H9 (cell line): ENCODE measurements around the gene RGS14. TPM values are rescaled to one million over a fixed set of nuclear protein-coding genes. Genes with fewer than 3 reads are reported as not detected.

Source experiments
- DNase-seq: peaks from one replicate; pipeline ENCODE4 v3.0.0-alpha.2; 2017
- H2AFZ ChIP-seq: one replicate; pipeline ENCODE4 v1.6.1; 2013; ENCODE audit warnings: mild to moderate bottlenecking, low read length, control low read depth, moderate library complexity
- H2AK5ac ChIP-seq: 2 replicates; pipeline ENCODE4 v1.6.1; 2013; ENCODE audit warnings: low read length, control low read depth, mixed read lengths; ENCODE audit not compliant: insufficient read length
- H2BK120ac ChIP-seq: one replicate; pipeline ENCODE4 v1.6.1; 2013; ENCODE audit warnings: low read depth, mild to moderate bottlenecking, low read length, control low read depth, inconsistent platforms; ENCODE audit not compliant: poor library complexity, severe bottlenecking
- H2BK12ac ChIP-seq: 2 replicates; pipeline ENCODE4 v1.6.1; 2013; ENCODE audit warnings: low read length, control low read depth, mixed read lengths, low read depth; ENCODE audit not compliant: insufficient read length
- H2BK15ac ChIP-seq: 2 replicates; pipeline ENCODE4 v1.6.1; 2013; ENCODE audit warnings: low read depth, low read length, control low read depth
- H2BK20ac ChIP-seq: one replicate; pipeline ENCODE4 v1.6.1; 2013; ENCODE audit warnings: low read depth, mild to moderate bottlenecking, low read length, control low read depth, inconsistent platforms; ENCODE audit not compliant: poor library complexity, severe bottlenecking
- H2BK5ac ChIP-seq: 2 replicates; pipeline ENCODE4 v1.6.1; 2013; ENCODE audit warnings: low read length, control low read depth, mixed read lengths; ENCODE audit not compliant: insufficient read length
- H3K14ac ChIP-seq: 2 replicates; pipeline ENCODE4 v1.6.1; 2013; ENCODE audit warnings: low read length, control low read depth; ENCODE audit not compliant: insufficient read depth
- H3K18ac ChIP-seq: 2 replicates; pipeline ENCODE4 v1.6.1; 2013; ENCODE audit warnings: low read depth, mild to moderate bottlenecking, mixed read lengths, low read length, control low read depth; ENCODE audit not compliant: insufficient read length
- H3K23ac ChIP-seq: 2 replicates; pipeline ENCODE4 v1.6.1; 2013; ENCODE audit warnings: low read length, control low read depth, mixed read lengths, low read depth; ENCODE audit not compliant: insufficient read length
- H3K23me2 ChIP-seq: 2 replicates; pipeline ENCODE4 v1.6.1; 2013; ENCODE audit warnings: low read depth, mild to moderate bottlenecking, mixed read lengths, low read length, control low read depth; ENCODE audit not compliant: insufficient read length, poor library complexity, severe bottlenecking
- H3K27ac ChIP-seq: 2 replicates; pipeline ENCODE4 v1.5.1; 2013; ENCODE audit warnings: low read length, control low read depth, mixed read lengths, low read depth; ENCODE audit not compliant: insufficient read length
- H3K27me3 ChIP-seq: 2 replicates; pipeline ENCODE4 v1.6.1; 2013; ENCODE audit warnings: low read length, control low read depth, inconsistent platforms; ENCODE audit not compliant: insufficient read depth
- H3K4ac ChIP-seq: 2 replicates; pipeline ENCODE4 v1.6.1; 2013; ENCODE audit warnings: low read depth, mild to moderate bottlenecking, control low read depth, inconsistent platforms, low read length, moderate library complexity
- H3K4me1 ChIP-seq: 2 replicates; pipeline ENCODE4 v1.6.1; 2013; ENCODE audit warnings: low read length, control low read depth, inconsistent platforms; ENCODE audit not compliant: insufficient read depth
- H3K4me2 ChIP-seq: 2 replicates; pipeline ENCODE4 v1.6.1; 2013; ENCODE audit warnings: low read length, control low read depth, mixed read lengths; ENCODE audit not compliant: insufficient read length, insufficient read depth
- H3K56ac ChIP-seq: 2 replicates; pipeline ENCODE4 v1.6.1; 2013; ENCODE audit warnings: low read depth, mild to moderate bottlenecking, mixed read lengths, low read length, control low read depth; ENCODE audit not compliant: insufficient read length
- H3K79me1 ChIP-seq: 2 replicates; pipeline ENCODE4 v1.6.1; 2013; ENCODE audit warnings: low read depth, mild to moderate bottlenecking, moderate library complexity, low read length, control low read depth, inconsistent platforms; ENCODE audit not compliant: insufficient read depth, poor library complexity, severe bottlenecking
- H3K79me2 ChIP-seq: 2 replicates; pipeline ENCODE4 v1.6.1; 2013; ENCODE audit warnings: low read length, control low read depth, inconsistent platforms; ENCODE audit not compliant: insufficient read depth
- H3K9ac ChIP-seq: 2 replicates; pipeline ENCODE4 v1.6.1; 2013; ENCODE audit warnings: low read length, control low read depth, mixed read lengths; ENCODE audit not compliant: insufficient read length; ENCODE audit errors: extremely low read depth
- H3K9me3 ChIP-seq: one replicate; pipeline ENCODE4 v1.6.1; 2013; ENCODE audit warnings: low read depth, low read length, inconsistent platforms; ENCODE audit not compliant: control insufficient read depth
- H3T11ph ChIP-seq: one replicate; pipeline ENCODE4 v1.6.1; 2013; ENCODE audit warnings: mild to moderate bottlenecking, low read length, control low read depth, inconsistent platforms
- H4K20me1 ChIP-seq: one replicate; pipeline ENCODE4 v1.6.1; 2013; ENCODE audit not compliant: control insufficient read depth, insufficient read length, insufficient read depth
- H4K5ac ChIP-seq: 2 replicates; pipeline ENCODE4 v1.6.1; 2013; ENCODE audit warnings: low read depth, mild to moderate bottlenecking, mixed read lengths, low read length, control low read depth; ENCODE audit not compliant: insufficient read length
- H4K8ac ChIP-seq: replicated peaks from 2 replicates; pipeline ENCODE4 v1.6.1; 2013; ENCODE audit warnings: low read length, control low read depth, mixed read lengths, low read depth; ENCODE audit not compliant: insufficient read length
- H4K91ac ChIP-seq: 2 replicates; pipeline ENCODE4 v1.6.1; 2013; ENCODE audit warnings: low read depth, mild to moderate bottlenecking, moderate library complexity, mixed read lengths, low read length, control low read depth; ENCODE audit not compliant: insufficient read length
- H3K27ac Mint-ChIP-seq, 3 experiments: 2 replicates in 2 of 3; 3 replicates in 1 of 3; pipeline ENCODE4 v1.8.0; 2020 to 2021; ENCODE audit warnings: mixed read lengths in 3 of 3, mild to moderate bottlenecking in 1 of 3, moderate library complexity in 1 of 3
- H3K27me3 Mint-ChIP-seq: 2 replicates; pipeline ENCODE4 v1.8.0; 2021; ENCODE audit warnings: low read depth, mild to moderate bottlenecking, moderate library complexity, mixed read lengths
- H3K36me3 Mint-ChIP-seq, 3 experiments: 2 replicates in 2 of 3; 3 replicates in 1 of 3; pipeline ENCODE4 v1.8.0; 2020 to 2021; ENCODE audit warnings: low read depth in 3 of 3, mixed read lengths in 3 of 3; ENCODE audit not compliant: insufficient read depth in 1 of 3
- H3K4me1 Mint-ChIP-seq, 2 experiments: 2 replicates each; pipeline ENCODE4 v1.8.0; 2020; ENCODE audit warnings: mixed read lengths in 2 of 2
- H3K4me3 Mint-ChIP-seq, 2 experiments: 2 replicates in 1 of 2; 3 replicates in 1 of 2; pipeline ENCODE4 v1.8.0; 2020 to 2021; ENCODE audit warnings: mild to moderate bottlenecking in 2 of 2, mixed read lengths in 2 of 2, moderate library complexity in 1 of 2
- H3K9me3 Mint-ChIP-seq, 2 experiments: 2 replicates in 1 of 2; 3 replicates in 1 of 2; pipeline ENCODE4 v1.8.0; 2020; ENCODE audit warnings: mild to moderate bottlenecking in 2 of 2, mixed read lengths in 2 of 2, moderate library complexity in 1 of 2
- WGBS: extraction: QIAGEN DNeasy Blood & Tissue Kit; methylation state at CpG from one replicate; pipeline ENCODE4 v1.1.7; 2013; ENCODE audit warnings: missing lambda C conversion rate, low lambda C conversion rate, mixed read lengths; ENCODE audit not compliant: insufficient read length; ENCODE audit errors: extremely low coverage; 5-methylcytosine and 5-hydroxymethylcytosine counted together
- total RNA-seq: library from RNA; stranded (reverse); gene quantifications from 2 replicates; pipeline ENCODE4 v1.2.1, GENCODE V29; 2021
- TF ChIP-seq, protein P1 (sequence below): fragments of 200-600 bp; sonication (generic); conservative IDR thresholded peaks from 3 replicates; pipeline ENCODE4 v1.8.0; 2021; ENCODE audit warnings: antibody characterized with exemption, mild to moderate bottlenecking

The RGS14 gene
- total RNA-seq, 1 experiment from 2014 or later = 12.3 TPM

DNA sequence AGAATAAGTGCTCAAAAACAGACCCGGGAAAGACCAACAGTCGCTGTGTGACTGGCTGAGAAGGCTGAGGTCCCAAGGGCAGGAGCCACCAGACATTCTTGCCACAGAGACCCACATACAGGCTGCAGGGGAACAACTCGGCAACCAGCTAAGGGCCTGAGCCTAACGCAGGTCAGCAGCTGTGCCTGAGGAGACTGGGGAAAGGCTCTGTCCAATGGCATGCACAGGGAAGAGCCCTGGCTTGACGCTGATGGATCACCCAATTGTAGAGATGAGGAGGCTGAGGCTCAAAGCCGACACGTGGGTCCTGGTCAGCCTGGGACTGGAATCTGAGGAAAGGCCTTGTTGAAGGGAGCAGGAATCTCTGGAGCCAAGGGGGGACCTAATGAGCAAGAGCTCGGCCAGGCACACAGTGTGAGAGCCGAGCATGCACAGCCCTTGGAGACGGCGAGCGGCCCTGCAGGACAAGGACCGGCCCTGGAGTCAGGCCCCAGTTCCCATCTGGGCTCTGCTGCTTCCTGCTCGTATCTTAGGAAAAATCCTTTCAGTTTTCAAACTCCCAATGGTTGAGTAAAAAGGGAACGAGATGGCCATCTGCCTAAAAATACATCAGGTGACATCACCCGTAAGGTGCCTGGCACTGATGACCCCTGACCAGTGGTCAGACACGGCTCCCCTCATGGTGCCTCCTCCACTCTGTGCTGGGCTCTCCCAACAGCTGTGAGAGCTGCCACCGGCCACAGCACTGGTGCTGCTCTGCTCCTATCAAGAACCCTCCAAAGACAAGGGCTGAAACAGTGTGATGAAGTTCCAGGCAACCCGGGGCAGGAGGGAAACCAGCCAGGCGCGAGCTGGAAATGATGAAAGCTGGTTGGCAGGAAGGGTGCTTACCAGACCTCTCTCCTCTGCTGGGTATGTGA, 22.7 kb upstream of the RGS14 start:
- H3K4me2 ChIP-seq = no peak overlapping the region
- H4K20me1 ChIP-seq = no peaks in the 10 kb centered on the region
- H3K4me1 ChIP-seq = peaks cover 6% of the 10 kb centered on the region; the same call in 1 of the 2 replicates
- no peak overlapping the region for H3K56ac ChIP-seq
- DNase-seq = no peak
- no peak overlapping the region for H4K5ac ChIP-seq
- Mint-ChIP-seq H3K9me3 (no peaks in the 10 kb centered on the region), H3K4me3 (no peak overlapping the region), H3K27ac (no peak overlapping the region; a peak in 1 of 7 replicates), H3K36me3 (peaks cover 20 to 76% (median 68%) of the 10 kb centered on the region in 3 experiments; a peak in 6 of 7 replicates), H3K4me1 (peaks cover 9 to 23% of the 10 kb centered on the region in 2 experiments), H3K27me3 (no peaks in the 10 kb centered on the region; the same call in 1 of the 2 replicates)
- no peaks in the 10 kb centered on the region for H3K9me3 ChIP-seq
- no peak overlapping the region for H2BK5ac ChIP-seq
- H3K27ac ChIP-seq = no peak overlapping the region
- TF ChIP-seq, protein P1, sequence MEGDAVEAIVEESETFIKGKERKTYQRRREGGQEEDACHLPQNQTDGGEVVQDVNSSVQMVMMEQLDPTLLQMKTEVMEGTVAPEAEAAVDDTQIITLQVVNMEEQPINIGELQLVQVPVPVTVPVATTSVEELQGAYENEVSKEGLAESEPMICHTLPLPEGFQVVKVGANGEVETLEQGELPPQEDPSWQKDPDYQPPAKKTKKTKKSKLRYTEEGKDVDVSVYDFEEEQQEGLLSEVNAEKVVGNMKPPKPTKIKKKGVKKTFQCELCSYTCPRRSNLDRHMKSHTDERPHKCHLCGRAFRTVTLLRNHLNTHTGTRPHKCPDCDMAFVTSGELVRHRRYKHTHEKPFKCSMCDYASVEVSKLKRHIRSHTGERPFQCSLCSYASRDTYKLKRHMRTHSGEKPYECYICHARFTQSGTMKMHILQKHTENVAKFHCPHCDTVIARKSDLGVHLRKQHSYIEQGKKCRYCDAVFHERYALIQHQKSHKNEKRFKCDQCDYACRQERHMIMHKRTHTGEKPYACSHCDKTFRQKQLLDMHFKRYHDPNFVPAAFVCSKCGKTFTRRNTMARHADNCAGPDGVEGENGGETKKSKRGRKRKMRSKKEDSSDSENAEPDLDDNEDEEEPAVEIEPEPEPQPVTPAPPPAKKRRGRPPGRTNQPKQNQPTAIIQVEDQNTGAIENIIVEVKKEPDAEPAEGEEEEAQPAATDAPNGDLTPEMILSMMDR = no peak
- no peak overlapping the region for H4K91ac ChIP-seq
- no peak overlapping the region for H2BK12ac ChIP-seq
- H3K9ac ChIP-seq = no peak overlapping the region
- no CpG with 5 or more reads among the region's 21 CpGs for WGBS
- H2AK5ac ChIP-seq = no peak overlapping the region
- H3K79me2 ChIP-seq = no peaks in the 10 kb centered on the region; the same call in 1 of the 2 replicates
- H3K23me2 ChIP-seq = no peaks in the 10 kb centered on the region
- H3K27me3 ChIP-seq = no peaks in the 10 kb centered on the region
- no peak overlapping the region for H2BK20ac ChIP-seq
- no peak overlapping the region for H2BK15ac ChIP-seq
- H4K8ac ChIP-seq = no peak overlapping the region
- no peak overlapping the region for H3K4ac ChIP-seq
- no peaks in the 10 kb centered on the region for H3K79me1 ChIP-seq
- H3K23ac ChIP-seq = no peak overlapping the region
- H3K14ac ChIP-seq = no peak overlapping the region
- no peak overlapping the region for H2BK120ac ChIP-seq
- no peak overlapping the region for H3T11ph ChIP-seq
- no peak overlapping the region for H3K18ac ChIP-seq
- H2AFZ ChIP-seq = no peak overlapping the region
